GM21367 (cell line): Measurements from ENCODE around the gene PTCH1.

ENCODE experiments used
- ATAC-seq: cut with Tn5 transposase; IDR thresholded peaks from one replicate; pipeline ENCODE4 v1.9.1; 2021; ENCODE audit not compliant: unreplicated experiment

Gene PTCH1

DNA sequence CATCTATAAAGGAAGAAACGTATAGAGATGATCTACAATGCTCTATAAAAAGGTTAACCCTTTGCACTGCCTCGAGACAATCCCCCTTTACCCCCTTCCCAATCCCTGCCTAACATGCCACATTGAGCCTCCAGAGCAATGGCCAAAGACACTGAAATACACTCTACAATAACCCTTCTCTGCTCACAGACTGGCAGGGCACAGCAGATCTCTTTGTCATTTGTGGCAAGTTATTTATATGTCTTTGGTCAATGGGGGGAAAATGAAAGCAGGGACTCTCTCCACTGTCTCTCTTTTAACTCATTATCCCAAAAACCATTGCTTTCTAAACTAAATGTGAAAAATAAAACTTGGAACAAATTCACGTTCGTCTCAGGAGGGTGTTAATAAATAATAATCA is 51.7 kb downstream of the PTCH1 start:
- no peak for ATAC-seq

DNA sequence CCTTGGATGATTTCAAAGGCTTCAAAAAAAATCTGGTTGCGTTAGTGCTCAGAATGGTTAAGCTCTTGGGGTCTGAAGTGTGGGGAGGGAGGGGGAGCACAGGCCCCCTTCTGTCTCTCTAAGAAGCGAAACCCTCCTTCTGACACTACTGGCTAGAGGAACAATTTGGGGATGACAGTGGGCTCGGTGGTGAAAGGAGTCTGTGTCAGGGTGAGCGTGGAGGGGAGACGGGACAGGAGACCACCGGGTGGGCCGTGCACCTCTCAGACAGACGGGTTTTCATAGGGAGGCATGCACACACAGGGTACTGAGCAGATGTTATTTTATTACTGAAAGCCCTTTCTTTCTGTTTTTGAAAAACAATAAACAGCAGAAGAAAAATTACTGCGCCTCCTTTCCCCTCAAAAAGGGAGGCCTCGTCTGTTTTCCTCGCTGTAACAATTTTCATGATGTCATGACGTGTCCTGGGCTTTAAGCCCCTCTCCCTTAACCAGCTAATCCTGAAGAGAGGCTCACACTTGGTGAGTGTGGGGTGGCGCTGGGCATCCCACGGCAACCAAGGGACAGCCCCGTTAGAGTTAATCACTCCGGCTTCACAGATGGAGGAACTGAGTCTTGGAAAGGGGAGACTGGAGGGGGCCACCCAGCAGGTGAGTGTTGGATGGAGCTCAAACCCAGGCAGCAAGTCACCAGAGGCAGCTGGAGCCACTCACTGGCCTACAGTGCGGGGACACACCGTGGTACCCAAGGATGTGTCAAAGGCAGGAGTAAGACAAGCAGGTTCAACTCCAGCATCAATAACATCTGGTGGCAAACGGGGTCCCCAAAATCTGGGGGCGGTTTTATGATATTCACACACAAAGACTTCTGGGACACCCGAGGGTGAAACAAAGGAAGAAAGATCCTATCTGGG is 53.4 kb downstream of the PTCH1 start:
- peak; percentile 15 for ATAC-seq

DNA sequence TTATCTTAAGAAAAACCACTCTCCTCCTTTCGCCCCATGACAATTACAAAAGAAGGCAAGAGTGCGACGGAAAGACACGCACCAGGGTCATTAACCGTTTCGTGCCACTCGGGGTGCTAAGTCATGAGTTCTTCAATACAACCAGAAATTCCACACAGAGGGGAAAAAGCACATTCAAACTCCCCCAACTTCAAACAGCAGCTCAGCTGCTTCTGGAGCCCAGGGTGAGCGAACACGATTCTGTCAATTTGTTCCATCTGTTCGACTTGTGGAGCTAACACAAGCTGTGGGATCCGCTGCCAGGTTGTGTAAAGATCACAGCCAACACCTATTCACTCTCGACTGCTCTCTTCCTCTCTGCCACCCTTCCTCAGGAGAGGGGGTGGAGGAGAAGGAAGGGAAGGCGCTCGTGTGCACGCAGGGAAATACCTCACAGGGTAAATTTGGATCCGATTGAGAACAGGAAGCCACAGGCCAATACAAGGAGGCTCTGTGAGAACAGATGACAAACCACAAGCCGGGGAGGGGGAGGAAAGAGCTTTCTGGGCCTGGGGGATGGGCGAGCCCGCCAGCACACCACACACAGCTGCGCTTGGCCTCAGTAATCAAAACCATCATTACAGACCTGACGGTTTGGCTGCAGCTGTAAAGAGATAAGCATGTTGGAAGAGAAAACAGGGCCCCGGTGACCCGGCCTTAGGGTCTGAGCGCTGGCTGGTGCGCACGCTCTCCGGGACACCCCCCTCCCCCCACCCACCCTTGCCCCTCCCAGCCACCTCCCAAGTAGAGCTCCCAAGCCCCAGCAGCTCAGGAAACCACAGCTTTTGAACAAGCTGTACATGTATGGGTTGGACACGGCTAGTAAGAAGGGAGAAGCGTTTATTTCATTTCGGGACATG is 54.3 kb downstream of the PTCH1 start:
- ATAC-seq: peak; percentile 93

DNA sequence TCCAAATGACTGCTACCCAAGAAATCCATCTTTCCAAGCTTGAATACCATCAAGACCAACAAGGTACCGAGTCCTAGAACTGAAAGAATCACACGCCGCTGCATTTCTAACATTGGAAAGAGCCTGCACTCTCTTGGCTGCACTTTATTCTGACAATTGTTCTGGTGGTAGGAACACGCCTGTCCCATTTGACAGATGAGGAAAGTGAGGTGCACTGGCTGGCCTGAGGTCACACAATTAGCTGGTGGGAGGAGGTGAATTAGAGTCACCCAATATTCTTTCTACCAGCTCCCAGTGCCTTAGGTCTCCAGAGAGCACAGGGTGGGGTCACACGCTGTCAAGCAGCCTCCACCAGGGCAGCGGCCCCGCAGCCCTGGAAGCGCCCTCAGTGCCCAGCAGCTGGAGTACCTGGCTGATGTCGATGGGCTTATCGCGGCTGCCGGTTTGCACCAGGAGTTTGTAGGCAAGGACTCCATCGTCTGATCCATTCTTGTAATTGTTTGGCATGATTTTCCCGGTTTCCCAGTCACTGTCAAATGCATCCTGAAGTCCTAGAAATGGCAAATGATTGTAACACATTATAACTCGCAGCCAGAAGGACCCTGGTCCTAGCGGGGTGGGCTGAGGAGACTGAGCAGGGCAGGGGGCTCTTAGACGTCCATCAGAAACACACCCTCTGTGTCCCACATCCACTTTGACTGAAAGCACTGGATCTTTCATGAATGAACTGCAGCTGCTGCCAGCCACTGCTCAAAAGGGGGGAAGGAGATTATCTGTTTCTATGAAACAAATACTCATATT is 55.1 kb downstream of the PTCH1 start:
- ATAC-seq: no peak

DNA sequence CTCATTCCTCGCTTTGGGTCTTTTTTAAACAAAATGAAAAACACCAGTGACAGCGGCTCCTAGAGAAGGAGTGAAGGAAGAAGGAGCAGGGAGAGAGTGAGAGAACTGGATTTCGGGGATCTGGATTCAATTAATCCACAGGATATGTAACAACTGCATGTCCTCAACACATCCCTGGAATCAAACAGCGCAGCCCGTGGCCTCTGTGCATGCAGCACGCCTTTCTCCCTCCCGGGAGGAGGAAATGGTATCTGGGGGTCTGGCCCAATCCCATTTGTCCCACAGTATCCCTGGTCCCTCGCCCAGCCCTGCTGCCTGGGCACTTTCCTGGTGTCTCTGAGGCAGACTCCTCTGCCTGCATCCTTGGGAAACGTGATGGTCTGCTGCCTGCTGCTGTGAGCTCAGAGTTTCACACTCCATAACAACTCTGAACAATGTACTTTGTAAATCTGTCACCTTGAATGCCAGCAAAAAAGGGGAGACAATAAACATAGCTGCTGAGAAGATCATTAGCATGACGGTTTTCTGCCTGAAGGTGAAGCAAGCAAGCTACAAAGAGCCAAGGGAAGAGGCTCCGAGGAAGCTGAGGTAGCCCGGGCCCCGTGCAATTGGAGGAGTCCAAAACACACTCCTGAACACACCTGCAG is 56.1 kb downstream of the PTCH1 start:
- ATAC-seq: no peak

DNA sequence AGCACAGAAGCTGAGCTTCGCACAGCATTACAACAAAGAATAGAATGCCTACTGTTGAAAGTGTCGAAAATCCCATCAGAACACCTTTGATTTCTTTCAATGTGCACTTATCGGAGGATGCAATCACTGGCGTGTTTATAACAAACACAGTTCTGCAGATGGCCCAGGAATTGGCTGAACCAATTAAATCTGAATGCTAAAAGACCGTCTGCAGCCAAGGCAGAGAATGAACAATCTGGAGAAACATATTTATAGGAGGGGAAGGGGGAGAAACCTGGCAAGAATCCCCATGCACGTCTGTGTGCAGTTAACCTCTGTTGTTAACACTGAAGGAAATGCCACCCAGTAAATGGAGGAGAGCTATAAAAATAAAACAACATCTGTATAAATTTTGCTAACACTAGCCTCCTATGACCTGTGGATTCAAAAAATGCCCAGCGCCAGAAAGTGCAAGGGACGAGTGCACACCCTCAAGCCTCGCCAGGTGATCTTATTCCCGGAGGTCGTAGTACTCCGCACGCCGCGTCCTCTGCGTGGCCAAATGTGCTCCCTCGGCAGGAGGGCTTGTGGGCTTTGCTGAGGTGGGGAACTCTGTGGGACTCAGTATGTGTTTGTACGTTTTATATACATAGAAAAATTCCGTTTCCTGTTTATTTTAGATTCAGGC is 56.8 kb downstream of the PTCH1 start:
- ATAC-seq: no peak

DNA sequence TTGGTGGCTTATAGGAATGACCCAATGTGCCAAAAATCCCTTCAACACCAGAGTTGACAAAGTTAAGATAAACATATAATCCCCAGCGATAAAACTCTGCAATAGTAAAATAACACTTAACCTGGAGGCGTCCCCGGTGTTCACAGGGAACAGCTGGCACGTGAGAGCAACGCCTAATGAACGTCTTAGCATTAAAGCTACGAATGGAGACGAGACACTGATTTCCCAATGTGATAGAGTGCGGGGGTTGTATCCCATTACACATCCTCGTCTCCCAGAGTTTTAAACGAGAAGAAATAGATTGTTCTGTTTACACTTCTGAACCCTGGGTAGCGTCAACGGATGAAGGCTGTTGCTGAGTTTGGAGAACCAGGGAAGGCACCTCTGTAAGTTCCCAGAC is 57.6 kb downstream of the PTCH1 start:
- no peak for ATAC-seq

DNA sequence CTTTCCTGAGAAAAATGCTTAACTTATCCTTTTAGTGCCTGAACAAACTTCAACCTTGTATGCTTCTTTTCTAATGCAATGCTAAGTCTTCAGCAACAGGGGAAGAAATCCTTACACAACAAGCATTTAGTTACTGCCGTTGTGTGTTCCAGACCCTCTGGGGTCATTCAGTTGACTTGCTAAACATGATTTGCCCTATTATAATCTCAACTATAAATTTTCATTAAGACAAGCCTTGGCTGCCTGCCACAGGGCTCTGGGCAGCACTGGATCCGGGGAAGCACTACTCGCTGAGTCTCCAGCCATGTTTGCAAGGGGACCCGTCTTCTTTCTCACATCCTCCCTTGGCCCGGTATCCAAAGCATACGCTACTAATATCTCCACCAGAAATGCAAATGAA is 58.1 kb downstream of the PTCH1 start:
- no peak for ATAC-seq

DNA sequence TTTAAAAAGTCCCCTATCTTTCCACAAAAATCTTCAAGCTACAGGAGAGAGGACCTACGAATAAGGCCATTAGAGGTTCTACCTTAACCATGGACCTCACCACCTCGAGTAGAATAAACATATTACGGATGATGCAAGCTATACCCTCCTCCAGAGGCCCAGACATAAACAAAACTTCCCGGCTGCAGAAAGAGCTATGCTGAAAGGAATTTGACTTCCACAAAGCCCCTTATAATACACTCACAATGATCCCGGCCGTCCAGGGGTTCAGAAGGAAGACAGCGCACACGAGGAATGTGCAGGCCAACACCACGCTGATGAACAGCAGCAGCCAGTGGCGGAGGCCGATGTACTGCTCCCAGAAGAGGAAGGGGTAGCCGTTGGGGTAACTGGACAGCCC is 59.0 kb downstream of the PTCH1 start:
- ATAC-seq: no peak

DNA sequence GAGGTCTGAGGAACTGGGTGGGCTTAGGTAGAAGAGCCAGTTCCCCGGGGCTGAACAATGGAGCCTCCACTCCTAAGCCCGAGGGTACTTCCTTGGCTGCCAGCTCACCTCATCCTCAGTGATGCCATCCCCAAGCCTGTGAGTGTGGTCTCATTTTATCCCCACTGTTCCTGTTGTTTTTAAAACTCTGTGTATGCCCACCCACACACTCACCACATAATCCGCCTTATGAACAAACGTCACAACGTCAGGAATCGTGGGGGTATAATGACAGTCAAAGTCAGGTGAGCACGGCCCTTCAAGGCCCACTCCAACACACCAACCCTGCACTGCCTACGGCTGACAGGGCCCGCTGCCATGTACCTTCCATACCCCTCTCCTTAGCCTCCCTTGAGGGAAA is 61.1 kb downstream of the PTCH1 start:
- ATAC-seq: no peak

DNA sequence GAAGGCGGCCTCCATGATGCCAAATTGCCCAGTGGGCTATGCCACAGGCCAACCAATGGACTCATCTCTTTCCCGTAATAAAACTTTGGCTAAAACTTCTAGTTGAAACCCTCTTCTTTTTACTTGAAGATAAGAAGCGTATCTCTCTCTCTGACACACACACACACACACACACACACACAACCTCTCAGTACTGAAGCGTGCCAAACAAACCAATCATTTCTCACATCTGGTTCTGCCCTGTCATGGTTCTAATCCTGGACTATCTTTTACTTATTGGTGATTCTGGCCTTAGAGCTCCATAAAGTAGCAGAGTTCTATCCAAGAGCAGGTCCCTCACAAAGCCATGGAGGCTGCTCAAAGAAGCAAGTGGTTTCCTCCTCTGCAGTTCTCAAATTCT is 64.6 kb downstream of the PTCH1 start:
- no peak for ATAC-seq

DNA sequence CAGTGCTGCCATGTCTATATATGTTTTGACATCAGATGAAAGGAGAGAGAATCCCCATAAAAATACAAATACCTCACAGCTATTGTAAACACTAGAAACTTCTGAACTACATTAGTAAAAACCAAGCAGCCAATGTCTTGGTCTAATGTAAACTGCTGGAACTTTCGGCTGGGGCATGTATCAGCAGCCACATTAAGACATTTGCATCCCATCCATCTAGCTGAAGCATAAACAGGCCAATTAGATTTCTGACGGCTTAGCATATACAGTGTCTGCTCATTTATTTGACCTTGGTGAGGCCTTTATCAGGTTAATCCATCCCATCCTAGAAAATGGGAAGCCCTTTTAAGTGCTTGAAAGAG is 65.7 kb downstream of the PTCH1 start:
- ATAC-seq: no peak

DNA sequence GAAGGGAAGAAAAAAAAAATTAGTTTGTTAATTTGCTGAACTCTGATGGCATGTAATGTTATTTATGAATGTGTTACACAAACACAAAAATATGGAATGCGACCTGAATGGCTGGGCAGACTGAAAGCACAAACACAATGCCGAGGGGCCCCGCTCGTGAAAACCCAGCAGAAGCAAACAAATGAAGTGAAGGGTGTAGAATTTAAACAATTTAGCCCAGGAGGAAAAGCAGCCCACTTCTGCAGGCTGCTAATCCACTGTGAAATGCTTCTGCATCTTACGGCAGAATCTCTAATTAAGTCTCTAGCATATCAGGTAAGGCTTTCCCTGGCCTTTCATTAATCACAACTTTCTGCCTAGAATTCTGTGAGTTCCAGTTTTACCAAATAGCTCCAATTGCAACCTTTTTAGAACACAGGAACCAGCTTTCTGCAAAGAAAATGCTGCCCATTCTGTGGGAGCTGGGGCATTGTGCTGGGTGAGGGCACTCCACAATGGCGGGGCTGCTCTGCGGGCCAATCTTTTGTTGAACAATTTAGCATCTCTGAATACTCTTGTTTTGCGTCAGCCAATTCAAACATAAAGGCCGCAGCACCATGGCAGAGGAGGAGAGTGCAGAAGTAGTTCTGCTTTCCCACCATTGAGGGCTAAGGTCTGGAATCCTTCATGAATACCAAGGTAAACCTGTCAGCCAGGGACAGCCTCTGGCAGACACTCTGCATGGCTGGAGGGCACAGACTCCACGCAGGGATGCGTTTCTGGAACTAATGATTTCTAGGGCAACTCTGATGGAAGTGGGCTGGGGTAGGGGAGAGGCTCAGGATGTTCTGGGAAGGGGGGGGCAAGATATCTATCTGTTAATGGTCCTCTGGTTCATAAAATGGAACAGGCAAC is 66.4 kb downstream of the PTCH1 start:
- no peak for ATAC-seq

DNA sequence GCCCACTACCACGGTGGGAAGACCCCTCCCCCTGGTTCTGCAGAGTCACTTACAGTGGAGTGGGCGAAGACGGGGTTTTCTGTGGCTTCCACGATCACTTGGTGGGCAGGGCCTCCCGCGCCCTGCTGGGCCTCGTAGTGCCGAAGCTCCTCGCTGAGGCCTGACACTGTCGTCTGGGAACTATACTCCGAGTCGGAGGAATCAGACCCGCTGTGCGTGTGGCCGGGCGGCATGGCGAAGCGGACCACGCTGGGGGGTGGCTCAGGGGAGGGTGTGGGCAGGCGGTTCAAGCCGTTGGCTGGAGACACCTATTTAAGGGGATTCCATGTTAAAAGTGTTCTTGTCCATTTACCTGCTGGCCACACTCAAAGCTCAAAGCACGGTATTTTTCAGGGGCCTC is 67.8 kb downstream of the PTCH1 start:
- ATAC-seq: no peak

DNA sequence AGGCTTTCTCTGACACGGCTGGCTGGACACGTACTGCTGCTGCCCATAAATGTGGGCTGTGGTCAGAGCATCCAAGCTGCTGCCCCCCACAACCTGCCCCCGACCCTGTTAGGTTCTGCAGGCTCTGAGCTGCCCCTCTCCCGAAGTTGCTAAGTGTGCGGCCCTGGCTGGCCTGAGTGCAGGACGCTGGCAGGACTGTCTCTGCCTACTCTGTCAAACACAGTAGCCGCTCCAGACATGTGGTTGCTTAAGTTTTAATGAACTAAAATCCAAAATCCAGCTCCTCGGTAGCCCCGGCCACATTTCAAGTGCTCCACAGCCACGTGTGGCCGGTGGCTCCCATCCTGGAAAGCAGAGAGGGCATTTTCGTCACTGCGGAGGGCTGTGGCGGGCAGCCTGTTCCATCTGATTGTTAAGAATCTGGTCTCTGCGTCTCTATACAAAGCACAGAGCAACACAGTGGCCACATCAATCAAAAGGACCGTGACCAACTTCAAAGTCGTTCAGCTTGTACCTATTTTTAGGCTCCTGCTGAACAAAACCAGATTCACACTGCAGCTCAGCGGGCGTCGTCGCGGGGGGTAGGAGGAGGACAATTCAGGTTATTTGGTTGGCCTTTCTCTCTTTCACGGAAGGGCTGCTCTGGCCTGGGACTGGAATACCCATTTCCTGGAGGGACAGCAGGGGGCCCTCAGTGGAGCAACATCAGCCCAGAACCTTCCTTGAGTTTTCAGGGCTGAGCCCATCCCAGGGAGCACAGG is 68.9 kb downstream of the PTCH1 start:
- ATAC-seq: no peak

DNA sequence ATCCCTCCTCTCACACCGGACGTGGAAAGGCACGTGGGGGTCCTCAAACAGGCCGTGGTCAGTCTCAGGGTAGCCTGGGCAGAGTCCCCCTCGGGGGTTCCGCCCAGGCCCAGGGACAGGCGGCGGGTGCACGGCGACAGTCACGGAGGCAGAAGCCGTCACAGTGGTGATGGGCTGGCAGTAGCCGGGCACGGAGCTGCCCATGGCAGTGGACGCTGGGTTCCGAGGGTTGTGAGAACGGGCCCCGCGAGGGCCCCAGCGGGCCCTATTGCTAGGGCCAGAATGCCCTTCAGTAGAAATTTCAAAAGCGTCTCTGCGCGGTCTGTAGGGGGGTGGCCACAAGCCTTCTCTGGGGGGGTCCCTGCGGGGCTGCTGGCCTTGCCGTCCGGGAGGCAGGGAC is 69.8 kb downstream of the PTCH1 start:
- no peak for ATAC-seq

DNA sequence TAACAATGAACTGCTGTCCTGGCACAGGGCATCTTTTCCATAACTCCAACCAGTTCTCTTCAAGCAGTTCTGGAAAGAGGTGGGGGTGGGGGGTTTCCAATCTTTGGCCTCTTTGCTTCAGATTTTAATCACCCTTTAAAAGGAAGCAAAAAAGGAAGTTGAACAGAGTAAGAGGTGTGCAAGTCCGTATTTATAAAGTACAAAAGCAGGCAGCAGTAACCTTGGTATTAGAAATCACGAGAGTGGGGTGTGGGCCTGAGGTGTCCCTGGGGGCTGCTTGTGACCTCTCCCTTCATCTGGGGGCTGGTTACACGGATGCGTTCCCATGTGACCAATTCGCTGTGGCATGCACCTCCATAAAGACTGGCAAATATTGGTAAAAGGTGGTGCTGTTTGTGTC is 70.5 kb downstream of the PTCH1 start:
- no peak for ATAC-seq

DNA sequence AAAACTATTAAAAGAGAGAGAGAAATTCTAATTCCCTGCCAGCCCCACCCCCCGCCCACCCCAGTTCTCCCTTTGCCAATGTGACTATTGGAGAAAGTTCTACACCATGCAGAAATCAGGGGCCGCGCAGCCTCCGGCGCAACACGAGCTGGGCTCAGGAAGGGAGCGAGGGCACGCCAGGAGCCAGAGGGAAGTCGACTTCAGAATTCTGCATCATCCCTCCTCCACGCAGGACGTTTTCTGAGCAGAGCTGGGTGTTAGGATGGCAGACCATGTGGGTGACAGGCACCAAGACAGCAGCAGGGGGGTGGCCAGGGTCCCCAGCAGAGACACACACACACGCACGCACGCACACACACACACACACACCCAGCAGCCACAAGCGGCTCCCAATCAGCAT is 72.6 kb downstream of the PTCH1 start:
- ATAC-seq: no peak

DNA sequence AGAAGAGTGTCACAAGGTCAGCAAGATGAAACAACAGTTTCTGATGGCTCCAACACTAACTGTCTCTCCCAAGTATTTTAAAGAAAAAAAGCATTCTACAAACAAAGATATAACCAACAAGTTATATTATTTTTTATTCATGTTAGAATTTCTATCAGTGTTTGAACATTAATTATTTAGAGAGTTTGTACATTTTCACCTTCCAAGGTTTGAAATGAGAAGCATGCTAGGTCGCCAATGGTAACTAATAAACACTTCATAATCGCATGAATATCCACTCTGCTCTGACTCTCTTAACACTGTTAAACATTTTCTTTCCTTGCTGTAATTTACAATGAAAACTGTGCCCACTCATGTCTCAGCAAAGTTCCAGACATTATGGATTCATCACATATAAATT is 73.5 kb downstream of the PTCH1 start:
- no peak for ATAC-seq
